ENCODE results near the gene ASPM. TPM values are rescaled to one million over a fixed set of nuclear protein-coding genes. Genes with fewer than 3 reads are reported as not detected.

The ASPM gene
- total RNA-seq, 1 donor from 2014 or later: 0.69 TPM

DNA sequence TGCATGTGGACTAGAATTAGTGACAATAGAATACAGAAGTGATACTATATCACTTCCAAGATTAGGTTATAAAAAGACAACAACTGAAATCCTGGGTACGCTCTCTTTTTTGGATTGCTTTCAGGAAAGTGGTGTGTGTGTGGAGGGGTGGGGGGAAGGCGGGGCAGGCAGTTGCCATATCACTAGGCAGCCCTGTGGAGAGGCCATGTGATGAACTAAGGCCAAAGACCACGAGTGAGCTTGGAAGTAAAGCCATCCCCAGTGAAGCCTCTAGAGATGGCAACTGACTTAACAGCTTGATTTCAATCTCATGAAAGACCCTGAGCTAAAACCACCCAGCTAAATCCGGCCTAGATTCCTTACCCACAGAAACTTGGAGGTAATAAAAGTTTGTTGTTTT is 6.2 kb upstream of the ASPM start:
- POLR2A ChIA-PET: no interaction called here
- DNase-seq (no peak), ATAC-seq (ENCODE audit: low read depth) (no peak)
- Mint-ChIP-seq H3K27ac (no peak overlapping the region), H3K4me1 (no peaks in the 10 kb centered on the region), H3K27me3 (no peaks in the 10 kb centered on the region), H3K9me3 (no peaks in the 10 kb centered on the region), H3K36me3 (ENCODE audit: low read depth) (no peaks in the 10 kb centered on the region), H3K4me3 (no peak overlapping the region)
- TF ChIP-seq, protein P1, sequence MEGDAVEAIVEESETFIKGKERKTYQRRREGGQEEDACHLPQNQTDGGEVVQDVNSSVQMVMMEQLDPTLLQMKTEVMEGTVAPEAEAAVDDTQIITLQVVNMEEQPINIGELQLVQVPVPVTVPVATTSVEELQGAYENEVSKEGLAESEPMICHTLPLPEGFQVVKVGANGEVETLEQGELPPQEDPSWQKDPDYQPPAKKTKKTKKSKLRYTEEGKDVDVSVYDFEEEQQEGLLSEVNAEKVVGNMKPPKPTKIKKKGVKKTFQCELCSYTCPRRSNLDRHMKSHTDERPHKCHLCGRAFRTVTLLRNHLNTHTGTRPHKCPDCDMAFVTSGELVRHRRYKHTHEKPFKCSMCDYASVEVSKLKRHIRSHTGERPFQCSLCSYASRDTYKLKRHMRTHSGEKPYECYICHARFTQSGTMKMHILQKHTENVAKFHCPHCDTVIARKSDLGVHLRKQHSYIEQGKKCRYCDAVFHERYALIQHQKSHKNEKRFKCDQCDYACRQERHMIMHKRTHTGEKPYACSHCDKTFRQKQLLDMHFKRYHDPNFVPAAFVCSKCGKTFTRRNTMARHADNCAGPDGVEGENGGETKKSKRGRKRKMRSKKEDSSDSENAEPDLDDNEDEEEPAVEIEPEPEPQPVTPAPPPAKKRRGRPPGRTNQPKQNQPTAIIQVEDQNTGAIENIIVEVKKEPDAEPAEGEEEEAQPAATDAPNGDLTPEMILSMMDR (IDR thresholded peaks at IDR 0.05): no peak
- intact Hi-C loops (cut with micrococcal nuclease): no loop called here
- CTCF ChIA-PET: no interaction called here

DNA sequence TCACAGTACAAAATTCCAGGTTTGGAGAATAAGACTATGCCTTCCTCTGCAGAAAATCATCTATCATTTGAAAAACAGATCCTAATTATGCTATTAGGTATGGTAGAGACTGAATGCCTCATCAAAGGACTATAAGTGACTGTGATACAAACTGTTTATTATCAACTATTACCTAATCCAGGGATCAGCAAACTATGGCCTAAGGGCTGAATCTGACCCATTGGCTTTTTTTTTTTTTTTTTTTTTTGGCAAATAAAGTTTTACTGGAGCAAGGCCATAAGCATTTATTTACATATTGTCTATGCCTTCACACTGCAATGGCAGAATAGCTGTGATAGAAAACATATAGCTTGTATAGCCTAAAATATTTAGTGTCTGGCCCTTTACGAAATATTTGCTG is 4.7 kb upstream of the ASPM start:
- no peaks in the 10 kb centered on the region for H3K9me3 Mint-ChIP-seq
- peaks cover 7% of the 10 kb centered on the region for H3K4me1 Mint-ChIP-seq
- CTCF ChIA-PET: no interaction called here
- H3K27me3 Mint-ChIP-seq: no peaks in the 10 kb centered on the region
- intact Hi-C loops (cut with micrococcal nuclease): no loop called here
- ATAC-seq (ENCODE audit: low read depth): no peak
- peaks cover 5% of the 10 kb centered on the region for H3K36me3 Mint-ChIP-seq (ENCODE audit: low read depth)
- no peak overlapping the region for H3K27ac Mint-ChIP-seq
- H3K4me3 Mint-ChIP-seq: no peak overlapping the region
- TF ChIP-seq, protein P1 (IDR thresholded peaks at IDR 0.05): no peak
- POLR2A ChIA-PET: no interaction called here
- no peak for DNase-seq

DNA sequence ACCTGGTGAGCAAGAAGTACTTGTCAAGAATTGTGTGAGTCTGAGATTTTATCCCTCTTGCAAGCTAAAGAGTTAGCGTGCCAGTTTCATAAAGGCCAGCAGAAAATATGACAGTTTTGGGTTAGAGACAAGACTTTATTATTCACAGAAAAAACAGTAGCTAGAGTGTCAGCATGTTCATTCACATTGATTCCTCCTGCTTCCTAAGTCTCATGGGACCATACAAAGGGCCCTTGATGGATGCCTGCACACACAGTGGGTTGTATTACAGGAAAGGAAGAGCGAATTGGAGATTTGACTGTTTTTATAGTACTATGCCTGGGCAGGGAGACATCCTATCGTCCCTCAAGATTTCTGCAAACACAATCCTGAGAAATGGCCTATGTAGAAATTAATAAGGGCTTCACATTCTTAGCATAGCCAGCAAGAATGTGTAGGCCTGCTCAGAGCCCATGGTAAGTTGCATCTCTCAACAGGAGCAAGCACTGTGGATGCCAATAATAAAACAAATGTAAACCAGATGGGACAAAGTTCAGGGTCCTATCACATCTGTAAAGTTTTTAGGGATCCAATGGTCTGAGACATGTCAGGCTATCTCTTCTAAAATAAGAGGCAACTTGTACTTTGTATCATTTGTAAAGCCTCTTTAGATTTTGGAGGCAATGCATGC is 4.0 kb upstream of the ASPM start:
- H3K4me1 Mint-ChIP-seq: peaks cover 7% of the 10 kb centered on the region
- H3K9me3 Mint-ChIP-seq: no peaks in the 10 kb centered on the region
- DNase-seq (no peak), ATAC-seq (ENCODE audit: low read depth) (no peak)
- no peak overlapping the region for H3K27ac Mint-ChIP-seq
- H3K27me3 Mint-ChIP-seq: no peaks in the 10 kb centered on the region
- POLR2A ChIA-PET: no interaction called here
- CTCF ChIA-PET: no interaction called here
- peaks cover 5% of the 10 kb centered on the region for H3K36me3 Mint-ChIP-seq (ENCODE audit: low read depth)
- intact Hi-C loops (cut with micrococcal nuclease): no loop called here
- H3K4me3 Mint-ChIP-seq: no peak overlapping the region
- TF ChIP-seq, protein P1 (IDR thresholded peaks at IDR 0.05): no peak

DNA sequence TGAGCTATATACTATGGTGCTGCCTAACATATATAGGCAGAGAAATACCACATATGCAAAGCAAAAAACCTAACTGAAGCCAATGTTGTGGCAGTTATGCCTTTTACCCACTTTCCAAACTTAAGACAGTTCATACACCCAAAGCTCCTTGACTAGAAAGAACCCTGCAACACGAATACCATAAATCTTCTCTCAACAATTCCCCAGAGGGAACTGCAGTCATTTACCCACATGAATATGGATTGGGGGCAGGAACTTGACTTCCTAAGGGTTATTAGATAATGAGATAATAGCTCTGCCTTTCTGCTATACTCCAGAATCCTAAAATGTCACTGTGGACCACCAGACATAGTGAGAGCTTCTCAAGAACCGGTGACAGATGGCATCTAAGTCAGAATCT is 2.9 kb upstream of the ASPM start:
- H3K36me3 Mint-ChIP-seq (ENCODE audit: low read depth): peaks cover 5% of the 10 kb centered on the region
- ATAC-seq (ENCODE audit: low read depth) (no peak), DNase-seq (no peak)
- intact Hi-C loops (cut with micrococcal nuclease): loop anchor here (10.0 kb wide), 1 partner anchor 765 kb away; the partner anchor contains the start of gene LHX9
- H3K4me1 Mint-ChIP-seq: peaks cover 15% of the 10 kb centered on the region
- H3K27ac Mint-ChIP-seq: no peak overlapping the region
- TF ChIP-seq, protein P1 (IDR thresholded peaks at IDR 0.05): no peak
- POLR2A ChIA-PET: no interaction called here
- H3K4me3 Mint-ChIP-seq: no peak overlapping the region
- CTCF ChIA-PET: no interaction called here
- H3K27me3 Mint-ChIP-seq: no peaks in the 10 kb centered on the region
- no peaks in the 10 kb centered on the region for H3K9me3 Mint-ChIP-seq

DNA sequence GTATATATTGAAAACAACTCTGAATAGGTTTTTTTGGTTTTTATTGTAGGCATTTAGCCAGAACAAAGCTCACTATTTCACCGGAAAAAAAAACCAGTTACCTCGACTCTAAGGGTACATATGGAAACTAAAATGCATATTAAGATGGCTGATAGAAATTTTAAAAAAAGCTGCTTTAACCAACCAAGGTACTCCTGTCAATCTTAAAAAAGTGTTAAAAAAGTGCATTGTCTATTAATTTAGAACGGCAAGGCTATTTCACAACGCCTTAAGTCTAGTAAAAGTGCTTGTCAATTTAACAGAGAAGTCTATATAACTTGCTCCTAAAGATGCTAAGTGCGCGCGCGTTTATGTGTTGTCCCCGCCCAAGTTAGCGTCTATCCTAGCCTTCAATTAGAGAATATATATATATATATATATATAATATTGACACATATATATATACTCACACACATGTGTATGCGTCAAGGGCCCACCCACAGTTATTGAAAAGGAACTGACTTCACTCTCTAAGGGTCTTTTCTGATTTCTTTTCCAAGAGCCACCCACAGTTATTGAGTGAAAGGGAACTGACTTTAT is 934 bp downstream of the ASPM start:
- intact Hi-C loops (cut with micrococcal nuclease): loop anchor here (10.0 kb wide), 1 partner anchor 769 kb away; the partner anchor contains the start of gene LHX9
- peaks cover 29% of the 10 kb centered on the region for H3K4me1 Mint-ChIP-seq
- peak overlapping the region; percentile 94 for H3K4me3 Mint-ChIP-seq
- DNase-seq: no peak
- no peaks in the 10 kb centered on the region for H3K27me3 Mint-ChIP-seq
- H3K27ac Mint-ChIP-seq: no peak overlapping the region
- H3K36me3 Mint-ChIP-seq (ENCODE audit: low read depth): peaks cover 5% of the 10 kb centered on the region
- ATAC-seq (ENCODE audit: low read depth): no peak
- H3K9me3 Mint-ChIP-seq: no peaks in the 10 kb centered on the region
- ChIA-PET CTCF (no interaction called here), POLR2A (no interaction called here)
- TF ChIP-seq, protein P1 (IDR thresholded peaks at IDR 0.05): no peak
